NCI-H2196 (cell line): Measurements from ENCODE around the gene MICAL2.
A peak's percentile ranks its signal among the peaks of the same experiment; 100 is the strongest.

Experiments used
- DNase-seq: peaks from one replicate; lab custom pipeline; 2025; ENCODE audit not compliant: unreplicated experiment; lab: John Stamatoyannopoulos, UW

Gene MICAL2

GRCh38 chr11:12240677-12241076, 130.3 kb downstream of the MICAL2 start:
- no peak for DNase-seq

- DNase-seq = no peak
Observed at GRCh38 chr11:12241401-12241800, 131.0 kb downstream of the MICAL2 start.

GRCh38 chr11:12241971-12242672, 131.7 kb downstream of the MICAL2 start:
- no peak for DNase-seq

- DNase-seq = no peak
Observed at GRCh38 chr11:12242966-12243365, 132.6 kb downstream of the MICAL2 start.

GRCh38 chr11:12243486-12243885, 133.1 kb downstream of the MICAL2 start:
- DNase-seq = peak; percentile 44

- DNase-seq = no peak
Observed at GRCh38 chr11:12243911-12244550, 133.6 kb downstream of the MICAL2 start.

- DNase-seq = no peak
Observed at GRCh38 chr11:12245091-12245490, 134.7 kb downstream of the MICAL2 start.

GRCh38 chr11:12245549-12246016, 135.2 kb downstream of the MICAL2 start:
- DNase-seq = peak; percentile 61

GRCh38 chr11:12246147-12246546, 135.8 kb downstream of the MICAL2 start:
- DNase-seq = peak; percentile 13

- no peak for DNase-seq
Observed at GRCh38 chr11:12246989-12247388, 136.6 kb downstream of the MICAL2 start.

- DNase-seq = no peak
Observed at GRCh38 chr11:12247543-12248254, 137.3 kb downstream of the MICAL2 start.

- DNase-seq = peak; percentile 93
Observed at GRCh38 chr11:12248330-12248729, 137.9 kb downstream of the MICAL2 start.

GRCh38 chr11:12249590-12250260, 139.3 kb downstream of the MICAL2 start:
- DNase-seq = peak; percentile 92

GRCh38 chr11:12251666-12252560, 141.5 kb downstream of the MICAL2 start:
- DNase-seq = no peak

- no peak for DNase-seq
Observed at GRCh38 chr11:12253843-12254281, 143.5 kb downstream of the MICAL2 start.

- no peak for DNase-seq
Observed at GRCh38 chr11:12258451-12258850, 148.1 kb downstream of the MICAL2 start.

GRCh38 chr11:12259956-12260355, 149.6 kb downstream of the MICAL2 start:
- DNase-seq = no peak

GRCh38 chr11:12260731-12261521, 150.5 kb downstream of the MICAL2 start:
- no peak for DNase-seq

GRCh38 chr11:12261551-12261950, 151.2 kb downstream of the MICAL2 start:
- no peak for DNase-seq
